GM18520 (cell line): ENCODE results near the gene DDC.
"Not testable (repeated sequence)": the region's sequence is repeated elsewhere in the genome, so short reads cannot be mapped to it uniquely, and the experiment has no call there.

Experiments
- ATAC-seq: cut with Tn5 transposase; IDR thresholded peaks from one replicate; pipeline ENCODE4 v1.9.1; 2021; ENCODE audit not compliant: unreplicated experiment

Gene DDC

GRCh38 chr7:50589364-50589763 lies 24.2 kb upstream of the DDC start:
- no peak for ATAC-seq

- ATAC-seq, result no peak
Observed at GRCh38 chr7:50588937-50589336, 23.7 kb upstream of the DDC start.

- no peak for ATAC-seq
Observed at GRCh38 chr7:50587737-50588136, 22.5 kb upstream of the DDC start.

- no peak for ATAC-seq
Observed at GRCh38 chr7:50584793-50585408, 19.7 kb upstream of the DDC start.

- no peak for ATAC-seq
Observed at GRCh38 chr7:50584386-50584785, 19.2 kb upstream of the DDC start.

GRCh38 chr7:50583295-50583694 lies 18.1 kb upstream of the DDC start:
- not testable (repeated sequence) for ATAC-seq

- not testable (repeated sequence) for ATAC-seq
Observed at GRCh38 chr7:50582271-50582670, 17.1 kb upstream of the DDC start.

GRCh38 chr7:50580666-50581065 lies 15.5 kb upstream of the DDC start:
- ATAC-seq, result not testable (repeated sequence)

- ATAC-seq, result no peak
Observed at GRCh38 chr7:50580057-50580456, 14.9 kb upstream of the DDC start.

GRCh38 chr7:50578105-50578504 lies 12.9 kb upstream of the DDC start:
- ATAC-seq, result not testable (repeated sequence)

- ATAC-seq, result no peak
Observed at GRCh38 chr7:50577569-50577968, 12.4 kb upstream of the DDC start.

GRCh38 chr7:50576388-50576787 lies 11.2 kb upstream of the DDC start:
- ATAC-seq, result not testable (repeated sequence)

- ATAC-seq, result no peak
Observed at GRCh38 chr7:50567715-50568261, 2.6 kb upstream of the DDC start.

GRCh38 chr7:50565977-50566376 lies 772 bp upstream of the DDC start:
- ATAC-seq, result no peak

- no peak for ATAC-seq
Observed at GRCh38 chr7:50565559-50565916, 333 bp upstream of the DDC start.

GRCh38 chr7:50564171-50564570 lies 1.0 kb downstream of the DDC start:
- no peak for ATAC-seq

GRCh38 chr7:50562136-50562535 lies 3.1 kb downstream of the DDC start:
- no peak for ATAC-seq

- ATAC-seq, result no peak
Observed at GRCh38 chr7:50560865-50561351, 4.3 kb downstream of the DDC start.

- ATAC-seq, result no peak
Observed at GRCh38 chr7:50559881-50560280, 5.3 kb downstream of the DDC start.

- ATAC-seq, result no peak
Observed at GRCh38 chr7:50558294-50559053, 6.7 kb downstream of the DDC start.

- no peak for ATAC-seq
Observed at GRCh38 chr7:50557099-50557498, 8.1 kb downstream of the DDC start.

- ATAC-seq, result no peak
Observed at GRCh38 chr7:50556247-50556991, 8.8 kb downstream of the DDC start.
